Gastrocnemius medialis (tissue), 4 donors: ENCODE measurements around the gene WDR46.

ENCODE experiments used
- CTCF ChIP-seq, 5 experiments: fragments of 450-650 bp in 3 of 5; fragments of 200-600 bp in 2 of 5; sonication (generic) in 2 of 5; IDR thresholded peaks in 4 of 5; conservative IDR thresholded peaks in 1 of 5; 1 replicate in 4 of 5; 2 replicates in 1 of 5; pipeline ENCODE4 v1.5.1; 2016 to 2019; ENCODE audit warnings: antibody characterized with exemption in 5 of 5, mild to moderate bottlenecking in 3 of 5, moderate library complexity in 3 of 5
- POLR2A ChIP-seq, 2 donors: fragments of 450-650 bp; IDR thresholded peaks; one replicate each; pipeline ENCODE4 v1.6.1; 2017; ENCODE audit warnings: antibody characterized with exemption in 2 of 2, mild to moderate bottlenecking in 2 of 2, moderate library complexity in 2 of 2

GRCh38 chr6:33312361-33313104 lies 23.5 kb upstream of the WDR46 start:
- TF ChIP-seq CTCF (IDR thresholded peaks at IDR 0.05 in 4 of 5, conservative IDR thresholded peaks at IDR 0.05 in 1 of 5) (no peak), POLR2A (IDR thresholded peaks at IDR 0.05) (no peak)
